Muscle layer of duodenum (tissue), 2 donors: ENCODE measurements around the gene LILRA6.
"Not testable (repeated sequence)": the region's sequence is repeated elsewhere in the genome, so short reads cannot be mapped to it uniquely, and the experiment has no call there.

Experiments used
- H3K27ac ChIP-seq: one replicate; pipeline ENCODE4 v1.7.0; 2013; ENCODE audit warnings: mild to moderate bottlenecking, low read length
- H3K27me3 ChIP-seq: one replicate; pipeline ENCODE4 v1.7.0; 2013; ENCODE audit warnings: low read depth, mild to moderate bottlenecking, control low read depth, low read length
- H3K36me3 ChIP-seq, 2 donors: one replicate each; pipeline ENCODE4 v1.7.0; 2013; ENCODE audit warnings: low read length in 2 of 2, control low read depth in 1 of 2, mild to moderate bottlenecking in 1 of 2; ENCODE audit not compliant: insufficient read depth in 2 of 2, control insufficient read depth in 1 of 2
- H3K4me1 ChIP-seq, 2 donors: one replicate each; pipeline ENCODE4 v1.7.0; 2013; ENCODE audit warnings: low read length in 2 of 2, mild to moderate bottlenecking in 2 of 2, control low read depth in 1 of 2, moderate library complexity in 1 of 2; ENCODE audit not compliant: insufficient read depth in 2 of 2, control insufficient read depth in 1 of 2
- H3K4me3 ChIP-seq, 2 donors: one replicate each; pipeline ENCODE4 v1.7.0; 2013; ENCODE audit warnings: low read length in 2 of 2, low read depth in 1 of 2, mild to moderate bottlenecking in 1 of 2
- H3K9me3 ChIP-seq, 2 donors: one replicate each; pipeline ENCODE4 v1.7.0; 2013; ENCODE audit warnings: low read length in 2 of 2, control low read depth in 1 of 2, mild to moderate bottlenecking in 1 of 2; ENCODE audit not compliant: control insufficient read depth in 1 of 2
- donor health status: healthy.

Gene LILRA6

GRCh38 chr19:54209811-54210494 is 32.6 kb downstream of the LILRA6 start:
- H3K9me3 ChIP-seq: no peaks in the 10 kb centered on the region
- H3K4me3 ChIP-seq: peak overlapping the region; percentile 8 to 12
- H3K36me3 ChIP-seq: peaks cover 29 to 34% of the 10 kb centered on the region in 2 donors
- no peaks in the 10 kb centered on the region for H3K27me3 ChIP-seq
- peak overlapping the region; percentile 73 for H3K27ac ChIP-seq
- H3K4me1 ChIP-seq: peaks cover 17 to 37% of the 10 kb centered on the region in 2 donors

- Histone ChIP-seq H3K4me1 (peaks cover 17 to 43% of the 10 kb centered on the region in 2 donors), H3K9me3 (no peaks in the 10 kb centered on the region), H3K4me3 (peak overlapping the region in 1 of 2 donors; percentile 12), H3K27ac (peak overlapping the region; percentile 73), H3K36me3 (peaks cover 36 to 41% of the 10 kb centered on the region in 2 donors), H3K27me3 (no peaks in the 10 kb centered on the region)
Measured at GRCh38 chr19:54209058-54209810, 33.4 kb downstream of the LILRA6 start.

- Histone ChIP-seq H3K27me3 (no peaks in the 10 kb centered on the region), H3K9me3 (no peaks in the 10 kb centered on the region), H3K4me3 (peak overlapping the region in 1 of 2 donors; percentile 3), H3K4me1 (peaks cover 17 to 47% of the 10 kb centered on the region in 2 donors), H3K27ac (peak overlapping the region; percentile 73), H3K36me3 (peaks cover 40 to 46% of the 10 kb centered on the region in 2 donors)
Measured at GRCh38 chr19:54208784-54209057, 33.9 kb downstream of the LILRA6 start.

- peak overlapping the region; percentile 80 for H3K27ac ChIP-seq
- H3K27me3 ChIP-seq: no peaks in the 10 kb centered on the region
- H3K36me3 ChIP-seq: peaks cover 42 to 51% of the 10 kb centered on the region in 2 donors
- no peaks in the 10 kb centered on the region for H3K9me3 ChIP-seq
- H3K4me3 ChIP-seq: peak overlapping the region in 1 of 2 donors; percentile 5
- peaks cover 18 to 52% of the 10 kb centered on the region in 2 donors for H3K4me1 ChIP-seq
Measured at GRCh38 chr19:54207983-54208783, 34.4 kb downstream of the LILRA6 start.

- no peaks in the 10 kb centered on the region for H3K27me3 ChIP-seq
- H3K36me3 ChIP-seq: peaks cover 48 to 57% of the 10 kb centered on the region in 2 donors
- H3K27ac ChIP-seq: peak overlapping the region; percentile 80
- H3K4me3 ChIP-seq: peak overlapping the region in 1 of 2 donors; percentile 5
- H3K4me1 ChIP-seq: peaks cover 24 to 58% of the 10 kb centered on the region in 2 donors
- no peaks in the 10 kb centered on the region for H3K9me3 ChIP-seq
Measured at GRCh38 chr19:54207676-54207982, 35.0 kb downstream of the LILRA6 start.

GRCh38 chr19:54207193-54207592 is 35.4 kb downstream of the LILRA6 start:
- peaks cover 52 to 61% of the 10 kb centered on the region in 2 donors for H3K36me3 ChIP-seq
- H3K4me1 ChIP-seq: peaks cover 28 to 62% of the 10 kb centered on the region in 2 donors
- peak overlapping the region in 1 of 2 donors; percentile 28 for H3K4me3 ChIP-seq
- not testable (repeated sequence) for H3K27me3 ChIP-seq, H3K9me3 ChIP-seq
- H3K27ac ChIP-seq: peak overlapping the region; percentile 80

- Histone ChIP-seq H3K27ac (peak overlapping the region; percentile 59), H3K4me3 (peak overlapping the region in 1 of 2 donors; percentile 28), H3K27me3 (no peaks in the 10 kb centered on the region), H3K9me3 (no peaks in the 10 kb centered on the region), H3K36me3 (peaks cover 55 to 64% of the 10 kb centered on the region in 2 donors), H3K4me1 (peaks cover 32 to 66% of the 10 kb centered on the region in 2 donors)
Measured at GRCh38 chr19:54206831-54207177, 35.8 kb downstream of the LILRA6 start.

GRCh38 chr19:54206030-54206830 is 36.4 kb downstream of the LILRA6 start:
- Histone ChIP-seq H3K27me3 (no peaks in the 10 kb centered on the region), H3K36me3 (peaks cover 61 to 64% of the 10 kb centered on the region in 2 donors), H3K4me3 (peak overlapping the region in 1 of 2 donors; percentile 28), H3K9me3 (no peaks in the 10 kb centered on the region), H3K27ac (peak overlapping the region; percentile 59), H3K4me1 (peaks cover 35 to 72% of the 10 kb centered on the region in 2 donors)

GRCh38 chr19:54204767-54205468 is 37.7 kb downstream of the LILRA6 start:
- Histone ChIP-seq H3K27ac (no peak overlapping the region), H3K4me1 (peaks cover 31 to 70% of the 10 kb centered on the region in 2 donors), H3K27me3 (no peaks in the 10 kb centered on the region), H3K9me3 (no peaks in the 10 kb centered on the region), H3K4me3 (no peak overlapping the region), H3K36me3 (peaks cover 61 to 70% of the 10 kb centered on the region in 2 donors)

- Histone ChIP-seq H3K36me3 (peaks cover 60 to 66% of the 10 kb centered on the region in 2 donors), H3K4me1 (peaks cover 18 to 55% of the 10 kb centered on the region in 2 donors), H3K9me3 (no peaks in the 10 kb centered on the region), H3K27me3 (no peaks in the 10 kb centered on the region), H3K4me3 (peak overlapping the region; percentile 83 to 92), H3K27ac (no peak overlapping the region)
Measured at GRCh38 chr19:54203151-54203611, 39.4 kb downstream of the LILRA6 start.
